Stimulated activated CD4-positive, alpha-beta T cell treated with anti-CD3 and anti-CD28 coated beads, Interleukin-12 subunit alpha, Interleukin-12 subunit beta, amount 100 ng/mL, for 4 hours (primary cell): Measurements from ENCODE around the gene LUC7L2.
A peak's percentile ranks its signal among the peaks of the same experiment; 100 is the strongest.
"Not testable (repeated sequence)": the region's sequence is repeated elsewhere in the genome, so short reads cannot be mapped to it uniquely, and the experiment has no call there.

ENCODE experiments used
- DNase-seq: peaks from one replicate; pipeline ENCODE4 v3.0.0-alpha.2; 2020

Gene LUC7L2

DNA sequence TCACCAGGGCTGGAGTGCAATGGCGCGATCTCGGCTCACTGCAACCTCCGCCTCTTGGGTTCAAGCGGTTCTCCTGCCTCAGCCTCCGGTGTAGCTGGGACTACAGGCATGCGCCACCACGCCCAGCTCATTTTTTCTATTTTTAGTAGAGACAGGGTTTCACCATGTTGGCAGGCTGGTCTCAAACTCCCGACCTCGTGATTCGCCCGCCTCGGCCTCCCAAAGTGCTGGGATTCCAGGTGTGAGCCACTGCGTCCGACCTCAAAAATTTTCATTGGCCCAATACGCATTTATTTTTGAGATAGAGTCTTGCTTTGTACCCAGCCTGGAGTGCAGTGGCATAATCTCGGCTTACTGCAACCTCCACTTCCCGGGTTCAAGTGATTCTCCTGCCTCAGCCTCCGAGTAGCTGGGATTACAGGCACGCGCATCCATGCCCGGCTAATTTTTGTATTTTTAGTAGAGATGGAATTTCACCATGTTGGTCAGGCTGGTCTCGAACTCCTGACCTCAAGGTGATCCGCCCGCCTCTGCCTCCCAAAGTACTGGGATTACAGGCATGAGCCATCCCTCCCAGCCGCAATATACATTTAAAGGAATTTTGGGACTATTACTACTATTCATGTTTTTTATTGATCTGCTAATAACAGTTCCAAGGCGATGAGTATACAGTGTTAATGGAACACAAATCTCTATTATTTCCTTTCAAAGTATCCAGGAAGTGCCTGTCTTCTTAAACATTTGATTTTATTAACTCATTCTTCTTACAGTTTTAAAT is 1.8 kb upstream of the LUC7L2 start:
- not testable (repeated sequence) for DNase-seq

DNA sequence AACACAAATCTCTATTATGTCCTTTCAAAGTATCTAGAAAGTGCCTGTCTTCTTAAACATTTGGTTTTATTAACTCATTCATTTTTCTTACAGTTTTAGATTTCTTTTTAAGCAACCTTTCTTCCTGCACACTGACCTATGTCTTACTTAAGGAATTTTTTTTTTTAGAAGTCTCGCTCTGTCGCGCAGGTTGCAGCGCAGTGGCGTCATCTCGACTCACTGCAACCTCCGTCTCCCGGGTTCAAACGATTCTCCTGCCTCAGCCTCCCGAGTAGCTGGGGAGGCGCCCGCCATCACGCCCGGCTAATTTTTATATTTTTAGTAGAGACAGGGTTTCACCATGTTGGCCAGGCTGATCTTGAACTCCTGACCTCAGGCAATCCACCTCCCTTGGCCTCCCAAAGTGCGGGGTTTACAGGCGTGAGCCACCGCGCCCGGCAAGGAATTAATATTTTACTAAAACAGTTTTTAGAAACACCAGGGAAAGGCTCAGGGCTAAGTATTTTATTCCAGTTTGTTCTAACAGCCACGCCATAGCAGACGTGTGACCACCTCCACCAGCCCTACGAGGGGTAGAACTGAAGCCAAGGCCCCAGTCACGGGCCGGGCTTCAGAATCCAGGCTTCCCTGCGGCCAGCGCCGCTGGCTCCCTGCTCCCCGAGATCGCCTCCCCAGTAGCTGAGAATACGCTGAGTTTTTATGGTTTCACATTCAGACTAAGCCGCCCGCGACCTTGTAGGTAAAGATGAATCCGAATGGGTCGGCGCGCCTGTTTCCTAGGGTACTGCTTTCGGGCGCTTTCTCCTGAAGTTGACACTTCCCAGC is 941 bp upstream of the LUC7L2 start:
- peak; percentile 31 for DNase-seq

DNA sequence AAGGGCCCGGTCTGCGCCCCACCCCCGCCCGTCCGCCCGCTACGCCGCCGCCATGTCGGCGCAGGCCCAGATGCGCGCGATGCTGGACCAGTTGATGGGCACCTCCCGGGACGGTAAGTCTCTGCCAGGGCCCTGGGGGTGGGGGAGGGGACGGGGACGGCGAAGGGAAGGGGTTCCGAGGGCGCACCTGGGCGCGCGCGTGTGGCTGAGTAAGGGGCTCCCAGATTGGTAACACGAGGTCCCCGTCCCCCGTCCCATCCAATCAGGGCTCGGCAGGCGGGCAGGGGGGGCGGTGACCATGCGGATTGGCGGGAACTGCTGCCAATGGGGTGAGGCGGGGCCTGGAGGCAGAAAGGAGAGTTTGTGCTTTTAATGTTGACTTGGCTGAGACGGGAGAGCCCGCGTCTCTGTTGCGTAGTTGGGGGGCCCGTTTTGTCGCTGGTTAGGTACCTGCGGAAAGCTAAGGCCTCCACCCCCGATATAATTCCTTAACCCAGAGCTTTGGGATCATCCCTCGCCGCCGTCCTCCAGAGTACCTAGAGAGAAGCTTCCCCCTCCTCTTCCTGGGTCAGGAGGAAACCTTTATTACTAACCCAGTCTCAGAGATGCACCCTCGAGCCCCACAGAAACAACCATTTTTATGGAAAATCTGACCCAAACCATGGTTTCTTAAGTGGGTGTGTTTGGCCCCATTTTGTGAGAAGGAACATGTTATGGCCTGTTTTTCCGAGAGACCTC is 685 bp downstream of the LUC7L2 start:
- peak; percentile 97 for DNase-seq

DNA sequence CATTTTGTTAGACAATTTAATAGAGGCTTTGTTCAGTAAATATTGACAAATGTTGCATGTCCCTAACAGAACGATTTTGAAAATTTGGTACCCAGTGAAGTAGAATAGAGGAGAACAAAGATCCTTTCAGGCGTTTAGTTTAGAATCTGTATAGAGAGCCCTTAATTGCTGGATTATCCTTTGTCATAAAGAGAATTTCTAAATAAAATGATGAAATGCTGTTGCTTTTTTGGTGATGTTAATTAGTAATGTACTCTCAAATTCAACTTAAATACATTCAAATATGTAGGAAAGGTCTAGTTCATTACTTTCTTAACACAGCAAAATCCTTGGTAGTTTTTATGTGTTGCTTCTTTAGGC is 1.2 kb downstream of the LUC7L2 start:
- DNase-seq, result no peak

DNA sequence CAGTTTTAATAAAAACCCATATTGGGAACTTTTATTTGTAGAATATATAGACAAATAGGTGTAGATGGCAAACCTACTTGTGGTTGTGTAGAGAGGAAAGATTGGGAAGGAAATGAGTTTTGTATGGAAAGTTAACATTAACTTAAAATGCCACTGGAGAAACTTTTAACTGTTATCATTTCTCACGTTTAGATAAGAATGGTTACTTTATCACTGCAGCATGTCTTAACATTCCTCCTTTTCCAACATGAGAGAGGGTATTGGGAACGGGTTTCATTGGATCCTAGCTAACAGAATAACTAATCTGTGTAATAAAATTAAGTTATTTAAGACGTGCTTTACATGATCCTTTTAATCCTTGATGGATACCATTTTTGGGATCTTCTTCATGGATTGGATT is 1.8 kb downstream of the LUC7L2 start:
- no peak for DNase-seq

DNA sequence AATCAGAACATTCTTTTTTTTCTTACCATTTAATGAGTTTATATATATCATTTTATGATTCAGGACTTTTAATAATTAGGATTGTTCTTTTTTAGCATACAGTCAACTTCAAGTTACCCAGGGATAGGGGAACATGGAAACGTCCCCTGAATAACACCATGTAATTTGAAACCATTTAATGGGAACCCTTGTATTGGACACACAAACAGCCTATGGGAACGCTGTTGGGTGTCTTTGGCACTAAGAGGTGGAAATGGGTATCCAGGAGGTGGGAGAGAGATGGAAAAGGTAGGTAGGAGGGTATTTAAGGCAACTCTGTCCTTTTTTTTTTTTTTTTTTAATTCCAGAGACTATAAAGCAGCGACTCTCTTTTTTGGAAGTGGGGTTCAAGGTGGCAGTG is 2.6 kb downstream of the LUC7L2 start:
- DNase-seq, result no peak

DNA sequence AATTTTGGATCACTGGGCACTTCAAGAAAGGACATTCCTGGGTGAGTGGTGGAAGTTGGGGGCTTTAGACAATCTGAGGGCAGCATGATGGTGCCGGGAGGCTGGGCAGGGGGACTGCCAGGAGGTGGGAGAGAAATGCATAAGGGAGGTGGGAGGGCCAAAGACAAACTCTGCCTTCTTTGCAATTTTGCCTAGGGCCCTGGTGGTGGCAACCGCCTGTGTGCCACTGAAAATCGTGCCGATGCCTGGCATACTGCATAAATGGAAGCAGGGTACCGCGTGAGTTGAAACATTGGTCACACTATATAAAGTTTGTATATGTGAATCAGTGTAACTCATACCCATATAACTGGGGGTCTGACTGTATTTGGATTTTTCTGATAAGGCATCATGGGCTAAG is 3.3 kb downstream of the LUC7L2 start:
- DNase-seq, result no peak

DNA sequence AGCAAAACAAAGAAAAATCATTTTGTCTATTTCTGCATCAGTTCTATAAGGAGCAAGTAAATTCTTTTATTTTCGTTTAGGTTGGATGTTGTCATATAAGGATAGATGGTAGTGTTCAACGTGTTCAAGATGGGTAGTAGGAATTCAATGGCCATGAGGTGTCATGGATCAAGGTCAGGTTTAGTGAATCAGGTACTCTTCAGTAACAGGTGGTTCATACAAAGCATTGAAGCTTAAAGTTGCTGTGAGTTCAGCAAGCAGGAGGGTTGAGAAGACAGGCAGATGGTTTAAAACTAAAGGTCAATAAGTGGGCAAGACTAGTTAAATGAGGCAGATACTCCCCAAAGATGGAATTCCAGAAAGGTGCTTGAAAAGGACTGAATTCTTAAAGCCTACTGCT is 5.6 kb downstream of the LUC7L2 start:
- DNase-seq, result no peak

DNA sequence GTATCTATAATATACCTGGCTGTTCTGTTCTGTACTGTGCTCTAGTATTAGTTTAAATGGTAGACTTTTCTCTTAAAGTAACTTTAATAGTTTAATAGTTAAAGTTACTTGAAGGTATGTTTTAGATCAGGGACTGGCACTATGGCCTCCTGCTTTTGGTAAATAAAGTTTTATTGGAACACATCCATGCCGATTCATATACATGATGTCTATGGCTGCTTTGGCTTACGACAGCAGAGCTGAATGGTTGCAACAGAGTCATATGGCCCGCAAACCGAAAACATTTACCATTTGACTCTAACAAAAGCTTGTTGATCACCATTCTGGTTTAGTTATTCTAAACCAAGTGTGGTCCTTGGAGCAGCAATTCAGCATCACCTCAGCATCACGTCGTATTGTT is 6.7 kb downstream of the LUC7L2 start:
- no peak for DNase-seq

DNA sequence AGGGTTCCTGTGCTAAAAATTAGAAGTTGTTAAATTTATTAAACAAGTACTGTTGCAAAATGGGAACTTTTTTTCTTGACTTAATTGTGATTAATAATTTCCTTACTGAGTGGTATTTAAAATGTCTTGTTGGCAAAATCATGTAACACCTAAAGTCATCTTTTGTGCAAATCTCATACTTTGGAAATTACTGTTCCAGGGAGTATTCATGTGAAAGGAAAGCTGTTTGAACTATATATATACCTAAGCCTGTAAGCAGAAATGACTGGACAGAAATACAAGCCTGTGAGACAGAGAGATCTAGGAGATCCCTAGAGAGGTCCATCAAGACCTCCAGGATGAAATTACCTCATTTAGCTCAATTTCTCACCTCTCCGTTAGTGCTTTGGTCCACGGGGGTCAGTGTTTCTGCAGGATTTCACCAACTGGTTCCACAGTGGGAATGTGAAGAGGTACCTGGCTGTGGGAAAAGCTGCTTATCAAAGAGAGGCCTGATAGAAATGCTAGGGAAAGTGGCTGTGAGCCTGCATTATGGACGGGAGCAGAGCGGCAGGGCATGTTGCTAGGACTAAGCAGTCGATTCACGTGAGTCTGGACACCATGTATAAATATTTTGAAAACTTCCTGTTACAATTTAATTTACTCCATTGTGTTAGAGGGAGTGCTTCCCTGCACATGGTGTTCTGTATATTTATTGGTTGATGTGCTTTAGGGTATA is 7.9 kb downstream of the LUC7L2 start:
- no peak for DNase-seq

DNA sequence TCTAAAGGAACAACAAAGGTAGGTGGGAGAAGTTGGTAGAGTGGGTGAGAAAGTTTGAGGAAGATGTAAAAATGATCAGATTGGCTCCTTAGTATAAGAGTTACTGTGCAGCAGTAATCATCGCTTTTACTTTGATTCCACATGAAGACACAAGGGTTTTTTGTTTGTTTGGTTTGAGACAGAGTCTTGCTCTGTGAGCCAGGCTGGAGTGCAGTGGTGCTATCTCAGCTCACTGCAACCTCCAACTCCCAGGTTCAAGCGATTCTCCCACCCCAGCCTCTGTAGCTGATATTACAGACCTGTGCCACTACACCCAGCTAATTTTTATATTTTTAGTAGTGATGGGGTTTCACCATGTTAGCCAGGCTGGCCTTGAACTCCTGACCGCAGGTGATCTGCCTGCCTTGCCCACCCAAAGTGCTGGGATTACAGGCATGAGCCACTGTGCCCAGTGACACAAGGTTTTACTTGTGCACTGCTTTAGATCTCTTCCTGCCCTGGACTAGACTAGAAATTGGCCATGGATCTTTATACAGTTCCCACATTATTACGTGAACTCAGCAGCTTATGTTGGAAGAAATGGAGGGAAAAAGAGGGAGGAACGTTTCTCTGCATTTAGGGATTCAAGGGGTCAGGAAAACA is 10.7 kb downstream of the LUC7L2 start:
- no peak for DNase-seq

DNA sequence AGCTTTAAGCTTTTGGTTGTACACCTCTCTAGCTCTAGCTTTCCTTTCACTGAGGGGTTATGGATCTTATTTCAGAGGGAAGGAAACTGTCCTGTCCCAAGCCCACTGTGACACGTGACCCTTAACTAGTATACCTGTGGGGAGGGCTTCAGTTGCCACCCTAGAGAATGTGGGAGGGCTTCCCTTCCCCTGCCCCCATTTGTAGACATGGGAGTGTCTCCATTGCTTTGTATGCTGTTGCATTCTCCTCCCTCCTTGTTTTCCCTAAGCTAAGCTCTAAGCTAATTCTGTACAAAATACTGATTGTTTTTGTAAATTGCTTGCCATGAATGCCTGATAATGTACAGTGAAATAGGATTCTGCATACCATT is 11.2 kb downstream of the LUC7L2 start:
- DNase-seq, result no peak

DNA sequence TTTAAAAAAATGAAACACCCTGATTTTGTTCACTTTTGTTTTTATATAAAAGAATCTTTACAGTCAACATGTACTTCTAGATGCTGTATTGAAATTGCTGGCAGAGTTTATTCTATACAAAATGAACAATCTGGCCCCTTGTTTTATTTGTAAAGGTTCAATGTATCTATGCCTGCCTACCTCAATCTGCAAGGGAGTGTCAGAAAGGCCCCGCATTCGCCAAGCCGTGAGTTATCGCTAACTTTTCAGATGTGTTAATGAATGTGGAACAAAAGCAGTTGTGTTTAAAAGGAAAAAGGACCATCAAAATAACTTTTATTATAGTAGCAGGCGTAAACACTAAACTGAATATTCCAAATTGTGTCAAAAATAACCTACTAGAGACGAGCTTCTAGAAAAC is 14.6 kb downstream of the LUC7L2 start:
- DNase-seq, result no peak

DNA sequence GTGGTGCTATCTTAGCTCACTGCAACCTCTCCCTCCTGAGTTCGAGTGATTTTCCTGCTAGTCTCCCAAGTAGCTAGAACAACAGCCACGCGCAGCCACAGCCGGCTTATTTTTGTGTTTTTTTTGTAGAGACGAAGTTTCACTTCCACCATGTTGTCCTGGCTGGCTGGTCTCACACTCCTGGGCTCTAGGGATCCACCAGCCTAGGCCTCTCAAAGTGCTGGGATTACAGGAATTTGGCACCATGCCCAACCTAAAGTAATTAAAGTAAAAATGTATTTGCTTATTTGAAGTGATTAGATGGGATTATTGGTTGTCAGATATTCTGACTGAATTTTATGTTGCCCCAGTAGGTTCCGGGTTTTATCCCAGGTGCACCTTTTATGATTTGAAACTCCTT is 22.7 kb downstream of the LUC7L2 start:
- DNase-seq, result no peak

DNA sequence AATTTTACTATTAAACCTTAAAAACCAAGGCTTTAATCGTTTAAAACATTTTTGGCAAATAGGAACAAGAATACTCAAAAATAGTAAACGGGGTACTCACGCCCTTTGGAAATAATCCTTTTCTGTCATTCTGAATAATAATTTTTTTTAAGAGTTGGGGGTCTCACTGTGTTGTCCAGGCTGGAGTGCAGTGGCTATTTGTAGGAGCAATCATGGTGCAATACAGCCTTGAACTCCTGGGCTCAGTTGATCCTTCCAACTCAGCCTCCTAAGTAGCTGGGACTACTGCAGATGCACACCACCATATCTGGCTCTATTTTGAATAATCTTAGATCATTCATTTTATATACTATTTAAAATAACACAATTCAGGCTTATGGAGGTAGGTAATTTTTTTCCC is 24.9 kb downstream of the LUC7L2 start:
- DNase-seq, result no peak

DNA sequence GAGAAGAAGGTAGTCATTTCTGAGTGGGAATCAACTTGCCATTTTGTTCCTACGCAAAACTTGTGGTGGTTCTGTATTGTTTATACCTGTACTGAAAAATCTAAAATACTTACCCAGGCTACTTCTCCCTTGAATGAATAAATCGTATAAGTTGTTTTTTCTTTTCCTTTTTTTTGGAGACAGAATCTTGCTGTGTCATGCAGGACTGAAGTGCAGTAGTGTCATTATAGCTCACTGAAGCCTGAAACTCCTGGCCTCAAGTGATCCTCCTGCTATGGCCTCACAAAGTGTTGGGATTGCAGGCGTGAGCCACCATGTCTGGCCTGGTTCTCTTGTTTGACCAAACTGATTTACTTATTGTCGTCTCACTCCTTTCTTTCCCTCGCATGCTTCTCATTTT is 27.9 kb downstream of the LUC7L2 start:
- no peak for DNase-seq

DNA sequence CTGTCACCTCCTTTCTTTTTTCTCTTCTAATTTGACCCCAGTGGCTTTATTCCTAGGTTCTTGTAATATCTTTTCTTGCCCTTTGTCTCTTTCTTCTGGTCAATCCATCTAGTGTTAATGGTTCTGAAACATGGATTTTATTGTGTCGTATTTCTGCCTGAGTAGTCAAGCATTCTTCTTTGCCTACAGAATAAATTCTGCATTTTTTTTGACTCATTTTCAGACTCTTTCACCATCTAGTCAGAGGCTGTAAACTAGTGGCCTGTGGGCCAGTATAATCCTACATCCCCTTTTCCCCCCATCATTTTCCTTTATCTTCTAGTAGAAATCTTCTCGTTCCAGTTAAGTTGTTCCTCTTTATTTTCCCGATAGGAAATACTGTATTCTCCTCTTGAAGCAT is 29.4 kb downstream of the LUC7L2 start:
- DNase-seq, result no peak

DNA sequence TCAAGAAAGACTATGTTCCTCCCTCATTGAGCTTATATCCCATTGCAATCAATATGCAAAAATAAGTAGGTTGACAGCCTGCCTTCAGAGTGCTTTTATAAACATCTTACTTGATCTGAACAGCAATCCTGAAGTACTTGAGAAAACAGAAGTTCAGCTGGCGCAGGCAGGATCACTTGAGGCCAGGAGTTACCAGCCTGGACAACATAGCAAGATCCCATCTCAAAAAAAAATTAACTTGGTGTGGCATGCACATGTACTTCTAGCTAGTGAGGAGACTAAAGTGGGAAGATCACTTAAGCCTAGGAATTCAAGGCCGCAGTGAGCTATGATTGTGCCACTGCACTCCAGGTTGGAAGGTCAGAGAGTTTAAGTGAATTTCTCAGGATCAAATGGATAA is 30.1 kb downstream of the LUC7L2 start:
- DNase-seq, result no peak

DNA sequence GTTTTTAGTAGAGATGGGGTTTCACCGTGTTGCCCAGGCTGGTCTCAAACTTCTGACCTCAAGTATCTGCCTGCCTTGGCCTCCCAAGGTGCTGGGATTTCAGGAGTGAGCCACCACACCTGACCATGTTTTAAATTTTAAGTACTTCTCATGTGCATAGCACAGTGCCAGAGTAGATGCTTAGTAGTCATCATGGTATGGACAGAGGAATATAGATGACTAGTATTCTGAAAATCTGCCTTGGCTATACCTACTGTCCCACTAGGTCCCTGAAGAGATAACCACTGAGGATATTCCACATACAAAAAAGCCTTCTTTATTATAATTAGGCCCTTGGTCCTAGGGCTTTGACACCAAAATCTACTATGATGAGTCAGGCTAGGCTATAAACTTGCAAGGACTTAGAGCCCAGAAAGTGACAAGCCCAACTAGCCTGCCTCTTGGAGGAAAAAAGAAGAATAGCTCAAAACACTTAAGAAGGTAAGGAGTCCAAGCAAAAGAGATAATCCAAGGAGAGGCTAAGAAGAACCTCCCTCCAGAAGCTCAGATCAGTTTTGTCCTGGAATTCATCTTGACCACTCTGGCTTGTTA is 34.0 kb downstream of the LUC7L2 start:
- DNase-seq, result no peak

DNA sequence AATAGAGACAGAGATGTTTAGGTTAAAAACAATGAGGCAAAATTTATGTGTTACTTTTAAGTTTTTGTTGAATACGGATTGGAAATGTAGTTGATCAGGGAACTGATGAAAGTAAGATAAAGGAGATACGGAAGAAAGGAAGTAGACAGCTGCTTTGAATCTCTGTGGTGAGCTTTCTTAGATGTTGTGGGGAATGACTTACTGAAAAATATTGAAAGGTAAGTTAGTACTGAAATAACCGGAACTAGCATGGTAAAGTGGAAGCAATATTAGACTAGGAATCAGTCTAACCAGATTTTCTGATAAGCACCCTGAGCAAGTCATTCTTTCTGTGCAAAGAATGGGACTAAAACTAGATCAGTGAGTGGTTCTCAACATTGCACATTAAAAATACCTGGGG is 34.8 kb downstream of the LUC7L2 start:
- DNase-seq, result no peak

DNA sequence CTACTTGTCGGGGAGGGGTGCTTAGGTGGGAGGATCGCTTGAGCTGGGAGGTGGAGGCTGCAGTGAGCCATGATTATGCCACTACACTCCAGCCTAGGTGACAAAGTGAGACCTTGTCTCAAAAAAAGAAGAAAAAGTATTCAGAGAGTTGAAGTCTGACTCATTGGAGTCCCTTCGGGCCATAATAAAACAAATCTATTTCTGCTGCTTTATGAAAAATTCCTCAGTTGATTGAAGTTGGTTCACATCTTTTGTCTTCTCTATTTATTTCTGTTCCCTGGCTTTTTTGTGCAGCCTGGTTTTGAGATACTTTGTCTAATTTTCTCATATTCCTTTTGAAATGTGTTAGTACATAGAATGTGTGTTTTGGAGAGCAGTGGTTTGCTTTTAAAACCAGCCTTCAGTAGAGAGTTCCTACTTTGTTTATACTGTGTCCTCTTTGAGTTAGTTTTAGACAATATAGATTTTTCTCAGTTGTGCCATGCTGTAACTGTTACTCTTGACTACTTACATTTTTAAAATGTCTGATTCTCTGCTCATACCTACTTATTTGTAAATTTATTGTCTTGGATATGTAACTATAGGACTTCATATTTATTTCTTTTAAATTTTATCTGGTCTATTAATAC is 36.7 kb downstream of the LUC7L2 start:
- no peak for DNase-seq

DNA sequence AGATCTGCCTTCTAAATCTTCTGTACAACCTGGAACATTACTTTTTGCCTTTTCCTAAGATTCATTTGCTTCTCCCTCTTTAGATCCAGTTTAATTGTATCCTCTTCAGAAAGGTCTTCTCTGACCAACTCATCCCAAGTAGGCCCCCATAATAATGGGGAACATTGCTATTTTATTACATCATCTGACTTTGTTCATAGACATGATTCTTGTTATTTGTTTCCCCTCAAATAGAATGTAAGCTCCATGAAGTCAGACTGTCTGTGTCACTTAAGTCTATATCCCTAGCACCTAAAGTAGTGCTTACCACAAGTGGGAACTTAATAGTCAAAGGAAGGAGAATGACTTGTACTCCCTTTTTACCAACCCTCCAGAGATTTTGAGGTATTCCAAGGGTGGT is 37.5 kb downstream of the LUC7L2 start:
- no peak for DNase-seq
